Activated T-helper 2 cell treated with anti-CD3 and anti-CD28 coated beads, Interferon-gamma antibody, Interleukin-2, Interleukin-4, amounts not matched to agents 10 μg/mL and 5 μg/mL and 100 μg/mL, durations not matched to agents 14 hours and 24 hours and 36 hours (primary cell): ENCODE measurements around the gene SLC22A13. TPM values are rescaled to one million over a fixed set of nuclear protein-coding genes. Genes with fewer than 3 reads are reported as not detected.

Experiments
- DNase-seq: peaks from one replicate; pipeline ENCODE4 v3.0.0; 2021; ENCODE audit warnings: low spot score
- H3K27ac Mint-ChIP-seq: one replicate; pipeline ENCODE4 v1.8.0; 2021; ENCODE audit warnings: mixed read lengths
- H3K27me3 Mint-ChIP-seq: one replicate; pipeline ENCODE4 v1.8.0; 2021; ENCODE audit warnings: low read depth, mixed read lengths
- H3K36me3 Mint-ChIP-seq: one replicate; pipeline ENCODE4 v1.8.0; 2021; ENCODE audit warnings: low read depth, mixed read lengths
- H3K4me1 Mint-ChIP-seq: one replicate; pipeline ENCODE4 v1.8.0; 2021; ENCODE audit warnings: low read depth, mixed read lengths
- H3K4me3 Mint-ChIP-seq: one replicate; pipeline ENCODE4 v1.8.0; 2021; ENCODE audit warnings: low read depth, mild to moderate bottlenecking, moderate library complexity, mixed read lengths
- H3K9me3 Mint-ChIP-seq: one replicate; pipeline ENCODE4 v1.8.0; 2021; ENCODE audit warnings: mixed read lengths
- intact Hi-C: fragments of 100-400 bp; cut with micrococcal nuclease; formaldehyde crosslinking; loops from one replicate; pipeline ENCODE4 v1.15.1; 2023
- total RNA-seq: library from RNA; stranded (reverse); gene quantifications from 2 replicates; pipeline ENCODE4 v1.2.3, GENCODE V29; 2022

The SLC22A13 gene
- total RNA-seq, 1 donor from 2014 or later, result 0.78 TPM

DNA sequence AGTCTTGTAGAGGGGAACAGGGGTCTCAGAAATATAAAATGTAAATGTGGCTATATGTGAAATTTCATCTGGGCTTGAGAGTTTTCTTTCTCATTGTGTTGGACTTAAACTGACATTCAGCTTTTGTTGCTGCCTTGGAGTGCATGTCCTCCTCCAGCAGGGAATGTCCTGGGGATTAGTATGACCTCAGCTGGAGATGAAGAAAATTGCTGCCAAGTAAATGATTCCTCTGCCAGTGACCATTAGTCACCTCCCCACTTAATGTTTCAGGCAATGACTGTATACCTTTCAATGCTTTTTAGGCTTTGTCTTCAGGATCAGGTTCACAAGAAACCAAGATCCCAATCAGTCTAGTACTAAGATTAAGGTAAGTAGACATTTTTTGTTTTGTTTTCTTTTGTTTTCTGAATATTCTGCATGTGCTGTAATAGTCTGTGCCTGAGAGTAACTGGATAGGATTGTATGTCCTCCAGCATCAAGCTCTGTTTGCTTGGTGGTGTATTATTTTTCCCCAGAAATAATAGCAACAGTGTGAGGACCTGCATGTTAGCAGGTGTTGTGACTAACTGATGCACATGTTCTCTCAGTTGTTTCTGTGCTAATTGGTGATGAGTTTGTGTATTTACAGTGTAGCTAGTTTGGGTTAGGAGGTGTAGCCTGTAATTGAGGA, 18.1 kb upstream of the SLC22A13 start:
- Mint-ChIP-seq H3K36me3 (peaks cover 84% of the 10 kb centered on the region), H3K27me3 (no peaks in the 10 kb centered on the region), H3K27ac (peak overlapping the region; percentile 13), H3K4me3 (no peak overlapping the region), H3K9me3 (no peaks in the 10 kb centered on the region), H3K4me1 (peaks cover 4% of the 10 kb centered on the region)
- intact Hi-C loops, result no loop called here
- no peak for DNase-seq

DNA sequence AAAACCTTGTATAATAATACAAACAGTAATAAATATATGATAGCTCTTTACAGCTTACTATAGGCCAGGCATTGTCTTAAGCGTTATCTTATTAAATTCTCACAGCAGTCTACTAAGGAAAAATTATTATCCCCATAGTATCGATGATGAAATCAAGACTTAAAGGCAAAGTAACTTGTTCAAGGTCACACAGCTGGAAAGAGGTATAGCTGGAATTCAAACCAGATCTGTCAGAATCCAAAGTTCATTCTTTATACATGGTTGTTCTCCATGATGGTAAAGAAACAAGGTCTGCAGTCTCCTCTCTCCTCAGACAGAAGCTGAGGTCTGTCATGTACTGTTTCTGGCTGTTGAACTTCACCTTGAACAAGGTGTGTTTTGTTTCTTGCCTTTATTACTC, 15.4 kb upstream of the SLC22A13 start:
- Mint-ChIP-seq H3K9me3 (no peaks in the 10 kb centered on the region), H3K27ac (no peak overlapping the region), H3K27me3 (no peaks in the 10 kb centered on the region), H3K4me1 (peaks cover 9% of the 10 kb centered on the region), H3K4me3 (no peak overlapping the region), H3K36me3 (peaks cover 91% of the 10 kb centered on the region)
- intact Hi-C loops, result no loop called here
- no peak for DNase-seq

DNA sequence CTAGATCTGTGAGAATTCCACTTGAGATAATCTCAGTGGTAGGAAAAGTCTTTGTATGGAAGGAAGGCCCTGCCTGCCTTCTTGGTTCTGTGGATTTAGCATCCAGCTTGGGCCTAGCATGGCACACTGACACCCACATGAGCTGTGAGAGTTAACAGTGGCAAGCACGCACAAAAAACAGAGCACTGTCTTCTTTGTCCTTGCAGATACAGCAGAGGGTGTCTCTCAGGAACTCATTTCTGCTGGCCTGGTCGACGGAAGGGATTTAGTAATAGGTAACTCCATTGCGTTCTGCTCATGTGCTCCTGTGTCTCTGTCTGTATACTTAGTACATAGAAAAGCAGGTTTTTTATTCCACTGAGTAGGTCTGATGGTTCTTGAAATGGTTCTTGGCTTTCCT, 14.4 kb upstream of the SLC22A13 start:
- DNase-seq, result no peak
- intact Hi-C loops, result no loop called here
- Mint-ChIP-seq H3K27ac (no peak overlapping the region), H3K36me3 (peaks cover 90% of the 10 kb centered on the region), H3K4me1 (peaks cover 12% of the 10 kb centered on the region), H3K27me3 (no peaks in the 10 kb centered on the region), H3K9me3 (no peaks in the 10 kb centered on the region), H3K4me3 (no peak overlapping the region)

DNA sequence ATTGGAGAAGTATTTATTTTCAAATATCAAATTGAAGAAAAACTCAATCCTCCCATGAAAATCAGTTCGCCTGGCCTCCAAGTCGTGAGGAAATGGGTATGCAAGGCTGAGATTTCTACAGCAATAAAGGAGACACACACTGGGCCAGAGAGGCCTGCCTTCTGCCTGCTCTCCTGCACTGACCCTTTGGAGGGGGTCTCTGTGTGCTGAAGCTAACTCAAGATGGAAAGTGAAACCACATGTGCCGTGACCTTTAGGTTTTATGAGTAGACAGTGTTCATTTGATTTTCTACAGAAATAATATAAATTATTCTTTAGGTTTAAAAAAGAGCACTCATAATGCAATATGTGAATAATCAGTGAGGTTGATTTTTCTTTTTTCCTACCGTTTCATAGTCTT, 11.9 kb upstream of the SLC22A13 start:
- H3K36me3 Mint-ChIP-seq, result peaks cover 83% of the 10 kb centered on the region
- peaks cover 22% of the 10 kb centered on the region for H3K4me1 Mint-ChIP-seq

DNA sequence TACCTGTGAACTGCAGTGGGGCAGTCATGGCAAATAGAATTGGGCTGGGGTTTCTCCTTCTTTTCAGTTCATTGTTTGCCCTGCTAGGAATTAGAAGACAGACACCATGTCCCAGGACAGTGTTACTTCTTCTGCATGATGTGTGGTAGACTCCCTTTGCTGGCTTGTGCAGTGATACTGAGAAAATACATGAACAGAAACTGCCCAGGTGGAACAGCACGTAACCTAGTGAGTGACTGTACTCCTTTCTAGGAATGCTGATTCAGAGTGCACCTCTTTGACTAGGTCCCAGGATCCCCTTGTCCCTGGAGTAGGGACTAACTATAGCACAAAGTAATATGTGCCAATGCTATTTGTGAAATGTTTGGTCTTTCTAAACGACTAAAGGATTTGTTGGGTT, 10.7 kb upstream of the SLC22A13 start:
- intact Hi-C loops, result loop anchor here (5.0 kb wide), 3 partner anchors 48 to 118 kb away; partner anchors contain the start of genes ACAA1, MYD88 and OXSR1
- no peak for DNase-seq
- Mint-ChIP-seq H3K9me3 (no peaks in the 10 kb centered on the region), H3K4me1 (peaks cover 29% of the 10 kb centered on the region), H3K36me3 (peaks cover 74% of the 10 kb centered on the region), H3K27ac (no peak overlapping the region), H3K4me3 (no peak overlapping the region), H3K27me3 (no peaks in the 10 kb centered on the region)

More for the DNA sequence above, 11.9 kb upstream of the SLC22A13 start:
- H3K27ac Mint-ChIP-seq, result no peak overlapping the region
- H3K4me3 Mint-ChIP-seq, result no peak overlapping the region
- no peaks in the 10 kb centered on the region for H3K27me3 Mint-ChIP-seq
- no peaks in the 10 kb centered on the region for H3K9me3 Mint-ChIP-seq
- intact Hi-C loops, result no loop called here
- no peak for DNase-seq

DNA sequence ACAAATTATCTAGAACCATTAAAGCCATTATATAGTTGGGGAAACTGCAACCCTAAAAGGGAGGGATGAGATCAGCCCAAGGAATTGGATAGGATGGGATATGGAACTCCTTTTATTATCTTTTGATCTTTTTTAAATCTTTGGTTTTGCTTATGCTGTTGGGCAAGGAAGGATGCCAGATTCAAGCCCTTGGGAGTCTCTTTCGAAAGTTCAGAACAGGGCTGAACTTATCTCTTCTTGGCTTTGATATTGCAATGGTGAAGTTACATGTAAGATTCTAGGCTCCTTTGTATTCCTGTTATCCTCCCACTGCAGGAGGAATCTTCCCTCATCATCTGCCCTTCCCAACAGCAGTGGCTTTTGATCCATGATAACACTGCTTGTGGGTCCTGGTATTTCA, 10.0 kb upstream of the SLC22A13 start:
- no peak for DNase-seq
- Mint-ChIP-seq H3K36me3 (peaks cover 66% of the 10 kb centered on the region), H3K4me3 (no peak overlapping the region), H3K27me3 (no peaks in the 10 kb centered on the region), H3K4me1 (peaks cover 36% of the 10 kb centered on the region), H3K27ac (no peak overlapping the region), H3K9me3 (no peaks in the 10 kb centered on the region)
- intact Hi-C loops, result loop anchor here (5.0 kb wide), 3 partner anchors 48 to 118 kb away; partner anchors contain the start of genes ACAA1, MYD88 and OXSR1

DNA sequence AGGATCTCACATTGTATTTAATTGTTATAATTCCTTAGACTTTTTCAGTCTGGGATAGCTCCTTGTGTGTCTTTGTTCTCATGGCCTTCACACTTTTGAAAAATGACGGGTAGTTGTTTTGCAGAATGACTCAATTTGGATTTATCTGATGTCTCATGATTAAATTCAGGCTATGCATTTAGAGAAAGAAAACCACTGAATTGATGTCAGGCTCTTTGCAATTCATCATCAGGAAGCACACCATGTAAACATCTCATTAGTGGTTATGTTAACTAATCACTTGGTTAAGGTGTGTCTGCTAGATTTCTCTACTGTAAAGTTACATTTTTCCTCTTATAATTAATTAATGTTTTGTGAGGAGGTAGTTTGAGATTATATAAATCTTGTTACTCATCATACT, 8.0 kb upstream of the SLC22A13 start:
- DNase-seq, result no peak
- no peaks in the 10 kb centered on the region for H3K27me3 Mint-ChIP-seq
- peaks cover 36% of the 10 kb centered on the region for H3K4me1 Mint-ChIP-seq
- H3K9me3 Mint-ChIP-seq, result no peaks in the 10 kb centered on the region
- H3K27ac Mint-ChIP-seq, result no peak overlapping the region
- H3K36me3 Mint-ChIP-seq, result peaks cover 49% of the 10 kb centered on the region
- intact Hi-C loops, result loop anchor here (5.0 kb wide), 3 partner anchors 50 to 120 kb away; partner anchors contain the start of genes ACAA1, MYD88 and OXSR1
- no peak overlapping the region for H3K4me3 Mint-ChIP-seq

DNA sequence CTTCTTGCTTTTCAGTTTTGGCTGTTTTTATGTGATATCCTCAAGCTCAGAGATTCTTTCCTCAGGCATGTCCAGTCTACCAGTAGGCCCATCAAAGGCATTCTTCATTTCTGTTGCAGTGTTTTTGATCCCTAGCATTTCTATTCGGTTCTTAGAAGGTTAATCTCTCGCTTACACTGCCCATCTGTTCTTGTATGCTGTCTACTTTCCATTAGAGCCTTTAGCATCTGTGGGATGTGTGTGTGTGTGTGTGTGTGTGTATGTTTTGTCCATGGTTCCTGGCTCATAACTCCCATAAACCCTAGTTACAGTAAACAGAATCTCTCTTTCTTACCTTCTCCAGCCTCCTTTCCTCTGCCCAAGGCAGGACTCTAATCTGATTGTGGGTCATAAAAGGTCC, 5.1 kb upstream of the SLC22A13 start:
- Mint-ChIP-seq H3K4me1 (peaks cover 31% of the 10 kb centered on the region), H3K27ac (no peak overlapping the region), H3K36me3 (peaks cover 22% of the 10 kb centered on the region), H3K9me3 (no peaks in the 10 kb centered on the region), H3K4me3 (no peak overlapping the region), H3K27me3 (no peaks in the 10 kb centered on the region)
- intact Hi-C loops, result no loop called here
- DNase-seq, result no peak

DNA sequence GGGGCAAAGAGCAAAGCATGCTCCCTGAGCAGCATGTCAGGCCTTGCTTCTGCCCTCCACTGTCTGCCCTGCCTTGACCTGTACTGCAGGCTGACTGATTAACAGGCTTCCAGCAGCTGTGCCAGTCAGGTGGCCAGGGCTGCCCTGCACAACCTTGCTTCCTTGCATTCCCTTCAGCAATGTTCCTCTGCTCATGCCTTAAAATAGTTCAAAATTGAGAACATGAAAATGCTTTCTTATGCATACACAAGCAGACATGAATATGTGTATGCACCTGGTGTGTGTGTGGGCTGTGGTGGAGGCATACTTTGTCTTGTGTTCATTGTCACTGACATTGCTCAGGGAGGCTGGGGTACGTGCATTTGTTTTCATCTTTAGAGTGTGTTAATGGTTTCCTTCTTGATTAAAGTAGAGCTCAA, 1.2 kb upstream of the SLC22A13 start:
- H3K9me3 Mint-ChIP-seq, result no peaks in the 10 kb centered on the region
- H3K4me3 Mint-ChIP-seq, result no peak overlapping the region
- H3K27ac Mint-ChIP-seq, result no peak overlapping the region
- H3K36me3 Mint-ChIP-seq, result no peaks in the 10 kb centered on the region
- intact Hi-C loops, result no loop called here
- no peak for DNase-seq
- peaks cover 20% of the 10 kb centered on the region for H3K4me1 Mint-ChIP-seq
- H3K27me3 Mint-ChIP-seq, result no peaks in the 10 kb centered on the region

DNA sequence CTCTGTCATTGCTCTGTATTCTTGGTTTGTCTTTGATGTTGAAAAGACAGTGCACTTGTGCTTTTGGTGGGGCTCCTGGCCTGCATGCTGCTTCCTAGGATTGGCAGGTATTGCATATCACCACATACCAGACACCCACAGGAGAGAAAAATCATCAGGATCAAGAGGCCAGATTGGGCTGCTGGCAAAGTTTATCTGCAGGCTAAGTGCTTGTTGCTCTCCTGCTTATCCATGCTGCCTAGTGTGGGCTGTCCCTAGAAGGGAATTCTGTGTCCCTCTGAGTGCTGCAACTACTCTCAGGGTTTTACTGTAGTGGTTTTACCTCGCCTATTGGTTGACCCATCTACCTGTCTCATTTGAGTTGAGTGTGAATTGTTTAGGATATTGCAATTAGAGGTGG, 833 bp upstream of the SLC22A13 start:
- no peaks in the 10 kb centered on the region for H3K27me3 Mint-ChIP-seq
- no peak overlapping the region for H3K27ac Mint-ChIP-seq
- peaks cover 17% of the 10 kb centered on the region for H3K4me1 Mint-ChIP-seq
- H3K36me3 Mint-ChIP-seq, result no peaks in the 10 kb centered on the region
- DNase-seq, result no peak
- H3K9me3 Mint-ChIP-seq, result no peaks in the 10 kb centered on the region
- intact Hi-C loops, result no loop called here
- H3K4me3 Mint-ChIP-seq, result no peak overlapping the region

DNA sequence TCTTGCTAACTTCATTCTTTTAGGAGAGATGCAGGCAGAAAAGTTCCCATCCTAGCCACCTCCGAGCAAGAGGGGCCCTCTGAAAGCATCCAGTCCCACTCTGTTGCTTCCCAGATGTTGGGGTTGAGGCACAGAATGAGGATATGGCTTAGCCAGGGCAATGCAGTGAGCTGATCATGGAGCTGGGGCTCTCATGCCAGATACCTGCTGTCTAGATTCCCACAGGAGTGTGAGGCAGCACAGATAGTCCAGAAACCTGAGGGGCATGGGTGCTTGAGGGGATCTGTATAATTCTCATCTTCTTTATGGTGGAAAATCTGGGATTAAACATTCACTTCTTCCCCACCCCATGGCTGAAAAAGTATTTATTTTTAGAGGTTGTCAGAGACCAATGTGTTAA, 1.2 kb downstream of the SLC22A13 start:
- Mint-ChIP-seq H3K27me3 (no peaks in the 10 kb centered on the region), H3K4me1 (peaks cover 11% of the 10 kb centered on the region), H3K4me3 (no peak overlapping the region), H3K27ac (no peak overlapping the region), H3K9me3 (no peaks in the 10 kb centered on the region), H3K36me3 (no peaks in the 10 kb centered on the region)
- DNase-seq, result no peak
- intact Hi-C loops, result no loop called here

DNA sequence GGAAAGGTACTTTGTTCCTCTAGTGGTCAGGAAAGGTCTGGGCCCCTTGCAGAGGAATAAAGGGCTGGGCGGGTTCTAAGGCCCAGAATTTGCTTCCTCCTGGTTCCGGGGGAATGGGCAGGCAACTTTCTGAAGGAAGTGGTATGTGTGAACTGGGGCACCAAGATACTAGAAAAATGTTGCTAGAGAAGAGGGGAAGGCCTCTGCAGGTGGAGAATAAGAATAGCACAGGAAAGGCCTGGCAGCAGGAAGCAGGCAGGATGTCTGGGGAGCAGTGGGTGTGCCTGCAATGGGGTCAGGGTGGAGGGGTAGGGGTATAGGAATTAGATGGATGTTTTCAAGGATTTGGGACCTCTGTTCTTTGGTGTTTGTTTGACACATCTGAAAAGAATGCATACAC, 2.0 kb downstream of the SLC22A13 start:
- H3K36me3 Mint-ChIP-seq, result no peaks in the 10 kb centered on the region
- H3K4me1 Mint-ChIP-seq, result peaks cover 11% of the 10 kb centered on the region
- no peak overlapping the region for H3K4me3 Mint-ChIP-seq
- no peaks in the 10 kb centered on the region for H3K27me3 Mint-ChIP-seq
- DNase-seq, result no peak
- H3K27ac Mint-ChIP-seq, result no peak overlapping the region
- intact Hi-C loops, result no loop called here
- no peaks in the 10 kb centered on the region for H3K9me3 Mint-ChIP-seq

DNA sequence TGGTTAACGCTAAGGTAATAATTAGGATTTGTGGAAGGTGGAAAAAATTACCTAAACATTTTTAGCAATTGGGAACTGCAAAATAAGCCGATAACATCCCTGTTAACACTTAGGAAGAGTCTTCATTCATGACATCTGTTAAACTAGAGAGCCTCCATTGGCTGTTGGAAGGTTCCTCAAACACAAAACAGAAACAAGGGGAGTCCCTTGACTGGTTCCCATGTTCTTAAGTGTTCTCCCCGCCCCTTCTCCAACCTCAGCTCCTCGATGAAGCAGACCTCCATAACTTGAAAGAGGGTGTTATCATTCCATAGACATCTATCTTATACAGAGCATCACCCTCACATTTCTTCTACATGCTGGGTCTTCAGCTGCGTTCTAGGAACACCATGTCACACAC, 2.5 kb downstream of the SLC22A13 start:
- no peak for DNase-seq
- Mint-ChIP-seq H3K36me3 (no peaks in the 10 kb centered on the region), H3K27me3 (no peaks in the 10 kb centered on the region), H3K4me1 (peaks cover 11% of the 10 kb centered on the region), H3K4me3 (no peak overlapping the region), H3K27ac (no peak overlapping the region), H3K9me3 (no peaks in the 10 kb centered on the region)
- intact Hi-C loops, result no loop called here
